Measurements from ENCODE around the gene EPHB1. TPM values are rescaled to one million over a fixed set of nuclear protein-coding genes. Genes with fewer than 3 reads are reported as not detected.

Gene EPHB1
- total RNA-seq, 2 donors from 2014 or later, result 1.2 to 1.3 TPM

DNA sequence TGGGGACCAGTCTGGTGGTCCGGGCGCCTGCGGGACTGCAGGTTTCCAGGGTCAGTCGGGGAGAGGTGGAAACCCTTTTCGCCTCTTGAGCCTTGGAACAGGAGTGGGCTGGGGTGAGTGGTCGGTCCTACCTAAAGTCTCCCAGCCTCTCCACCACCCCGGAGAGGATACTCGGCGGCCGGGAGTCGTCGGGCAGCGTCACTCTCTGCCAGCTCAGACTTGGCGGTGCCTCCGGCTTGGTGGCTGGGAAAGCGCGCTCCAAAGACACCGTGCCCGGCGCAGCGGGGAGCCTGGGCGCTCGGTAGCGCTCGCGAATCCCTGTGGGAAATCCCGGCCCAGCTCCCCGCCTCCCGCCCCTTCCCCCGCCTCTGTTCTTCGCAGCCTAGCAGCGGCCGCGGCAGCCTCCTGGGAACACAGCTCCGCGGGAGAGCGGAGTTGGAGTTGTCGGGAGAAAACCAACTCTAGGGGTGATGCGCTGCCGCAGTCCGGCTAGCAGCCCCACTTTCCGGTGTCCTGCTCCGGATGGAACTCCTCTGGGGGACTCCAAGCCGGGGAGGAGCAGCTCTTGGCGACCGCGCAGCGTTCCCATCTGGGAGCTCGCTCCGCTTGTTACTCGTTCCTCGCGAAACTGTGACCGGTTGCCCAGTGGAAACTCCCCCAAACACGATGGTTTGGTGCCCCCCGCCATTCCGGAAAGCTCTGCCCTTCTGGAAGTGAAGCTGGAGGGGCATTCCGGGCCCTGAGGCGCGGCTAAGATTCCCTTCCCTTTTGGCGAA, 1.4 kb downstream of the EPHB1 start:
- ATAC-seq (replicated peaks), result no peak
- H3K4me1 Mint-ChIP-seq, result peaks cover 10% of the 10 kb centered on the region
- H3K36me3 Mint-ChIP-seq (ENCODE audit: low read depth), result no peaks in the 10 kb centered on the region
- H3K27me3 Mint-ChIP-seq, result peaks cover 36% of the 10 kb centered on the region
- no peaks in the 10 kb centered on the region for H3K9me3 Mint-ChIP-seq
- H3K4me3 Mint-ChIP-seq, result peak overlapping the region; percentile 81
- H3K27ac Mint-ChIP-seq, result no peak overlapping the region

DNA sequence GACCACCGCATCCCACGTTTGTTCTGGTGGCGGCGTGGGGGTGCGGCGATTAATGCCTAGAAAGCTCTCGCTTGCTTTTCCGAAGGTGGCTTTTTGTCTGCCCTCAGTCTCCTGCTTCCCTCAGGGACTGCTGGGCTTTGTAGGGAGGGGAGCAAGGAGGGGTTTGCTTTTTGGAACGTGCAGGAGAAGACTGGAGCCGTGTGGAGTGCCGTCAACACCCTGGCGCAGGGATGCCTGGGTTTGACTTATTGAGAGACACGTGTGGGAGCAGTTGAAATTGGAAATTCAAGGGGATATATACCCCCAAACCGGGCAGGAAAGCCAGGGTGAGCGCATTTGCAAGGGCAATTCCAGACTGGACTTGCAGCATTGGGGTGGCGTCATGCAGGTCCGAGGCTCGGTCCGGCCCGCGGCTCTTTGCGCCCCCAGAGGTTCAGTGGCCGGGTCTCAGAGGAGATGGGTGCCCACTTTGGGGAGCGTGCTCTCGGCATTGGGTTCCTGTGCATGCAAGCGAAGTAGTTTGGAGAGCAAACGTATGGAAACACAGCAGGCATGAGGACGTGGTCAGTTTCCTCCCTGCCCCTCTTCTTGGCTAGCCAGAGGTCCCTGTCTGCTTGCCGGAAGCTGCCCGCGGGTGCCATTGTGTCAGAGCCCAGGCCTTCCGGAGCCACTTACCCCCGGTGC, 2.1 kb downstream of the EPHB1 start:
- H3K4me1 Mint-ChIP-seq, result peaks cover 15% of the 10 kb centered on the region
- no peaks in the 10 kb centered on the region for H3K9me3 Mint-ChIP-seq
- no peaks in the 10 kb centered on the region for H3K36me3 Mint-ChIP-seq (ENCODE audit: low read depth)
- H3K4me3 Mint-ChIP-seq, result peak overlapping the region; percentile 81
- no peak for ATAC-seq (replicated peaks)
- H3K27me3 Mint-ChIP-seq, result peaks cover 33% of the 10 kb centered on the region
- no peak overlapping the region for H3K27ac Mint-ChIP-seq

- H3K36me3 Mint-ChIP-seq (ENCODE audit: low read depth), result no peaks in the 10 kb centered on the region
- peaks cover 30% of the 10 kb centered on the region for H3K27me3 Mint-ChIP-seq
These were observed 2.8 kb downstream of the EPHB1 start for GRCh38 chr3:134797741-134798451.

GRCh38 chr3:134798681-134799311, 3.7 kb downstream of the EPHB1 start:
- Mint-ChIP-seq H3K4me1 (peaks cover 26% of the 10 kb centered on the region), H3K27me3 (peaks cover 22% of the 10 kb centered on the region), H3K9me3 (no peaks in the 10 kb centered on the region), H3K27ac (no peak overlapping the region), H3K36me3 (ENCODE audit: low read depth) (no peaks in the 10 kb centered on the region), H3K4me3 (no peak overlapping the region)
- ATAC-seq (replicated peaks), result no peak

More at GRCh38 chr3:134797741-134798451, 2.8 kb downstream of the EPHB1 start:
- no peaks in the 10 kb centered on the region for H3K9me3 Mint-ChIP-seq
- H3K4me1 Mint-ChIP-seq, result peaks cover 22% of the 10 kb centered on the region
- no peak for ATAC-seq (replicated peaks)
- H3K27ac Mint-ChIP-seq, result no peak overlapping the region
- H3K4me3 Mint-ChIP-seq, result peak overlapping the region; percentile 81

GRCh38 chr3:134799393-134799792, 4.3 kb downstream of the EPHB1 start:
- Mint-ChIP-seq H3K9me3 (no peaks in the 10 kb centered on the region), H3K27ac (no peak overlapping the region), H3K4me3 (no peak overlapping the region), H3K36me3 (ENCODE audit: low read depth) (no peaks in the 10 kb centered on the region), H3K4me1 (peaks cover 26% of the 10 kb centered on the region), H3K27me3 (peaks cover 20% of the 10 kb centered on the region)
- no peak for ATAC-seq (replicated peaks)

DNA sequence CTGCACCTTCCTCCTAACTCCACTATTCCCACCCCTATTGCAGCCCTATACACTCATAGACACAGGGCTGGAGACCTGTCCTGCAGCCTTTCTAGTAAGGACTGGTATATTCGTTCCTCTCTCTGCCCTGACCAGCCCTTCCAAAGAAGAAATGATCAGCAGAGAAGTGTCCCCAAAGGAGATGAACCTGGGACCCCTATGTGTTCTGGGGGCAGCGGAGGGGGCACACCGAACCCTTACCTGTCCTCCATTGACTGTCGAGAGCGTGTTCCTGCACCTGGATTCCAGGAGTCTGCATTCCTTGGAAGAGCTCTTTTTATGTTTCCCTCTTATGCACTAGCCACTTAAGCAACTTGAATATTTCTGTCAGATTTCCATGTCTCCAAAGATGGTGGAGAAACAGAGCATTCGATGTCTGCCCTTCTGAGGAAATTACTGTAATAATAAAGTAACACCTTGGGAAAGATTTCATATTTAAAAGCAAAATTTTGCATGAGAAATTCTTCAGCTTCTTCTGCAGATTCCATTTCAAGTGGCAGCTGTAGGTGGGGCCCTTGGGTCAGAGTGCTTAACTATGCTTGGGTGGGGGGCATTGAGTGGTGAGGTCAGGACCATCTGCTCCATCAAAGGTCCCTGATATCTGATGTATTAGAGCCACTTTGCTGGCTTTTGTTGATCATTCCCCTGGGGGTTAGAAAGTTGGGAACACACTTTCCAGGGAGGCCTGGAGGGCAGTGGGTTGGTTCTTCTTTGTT, 6.3 kb downstream of the EPHB1 start:
- no peaks in the 10 kb centered on the region for H3K9me3 Mint-ChIP-seq
- H3K4me1 Mint-ChIP-seq, result peaks cover 20% of the 10 kb centered on the region
- H3K27me3 Mint-ChIP-seq, result peaks cover 18% of the 10 kb centered on the region
- ATAC-seq (replicated peaks), result no peak
- no peak overlapping the region for H3K27ac Mint-ChIP-seq
- no peaks in the 10 kb centered on the region for H3K36me3 Mint-ChIP-seq (ENCODE audit: low read depth)
- peak overlapping the region; percentile 49 for H3K4me3 Mint-ChIP-seq

GRCh38 chr3:134802428-134803050, 7.5 kb downstream of the EPHB1 start:
- Mint-ChIP-seq H3K4me3 (peak overlapping the region; percentile 49), H3K9me3 (no peaks in the 10 kb centered on the region), H3K4me1 (peaks cover 20% of the 10 kb centered on the region), H3K27ac (peak overlapping the region; percentile 44), H3K27me3 (peaks cover 11% of the 10 kb centered on the region), H3K36me3 (ENCODE audit: low read depth) (no peaks in the 10 kb centered on the region)
- ATAC-seq (replicated peaks), result peak; percentile 74

- peak overlapping the region; percentile 49 for H3K4me3 Mint-ChIP-seq
- ATAC-seq (replicated peaks), result peak; percentile 91
- peaks cover 6% of the 10 kb centered on the region for H3K27me3 Mint-ChIP-seq
- H3K36me3 Mint-ChIP-seq (ENCODE audit: low read depth), result no peaks in the 10 kb centered on the region
- peak overlapping the region; percentile 44 for H3K27ac Mint-ChIP-seq
- H3K4me1 Mint-ChIP-seq, result peaks cover 20% of the 10 kb centered on the region
- H3K9me3 Mint-ChIP-seq, result no peaks in the 10 kb centered on the region
These were observed 8.0 kb downstream of the EPHB1 start for GRCh38 chr3:134803051-134803505.

- Mint-ChIP-seq H3K27ac (no peak overlapping the region), H3K4me3 (peak overlapping the region; percentile 49), H3K27me3 (peaks cover 5% of the 10 kb centered on the region), H3K9me3 (no peaks in the 10 kb centered on the region), H3K36me3 (ENCODE audit: low read depth) (no peaks in the 10 kb centered on the region), H3K4me1 (peaks cover 20% of the 10 kb centered on the region)
- ATAC-seq (replicated peaks), result no peak
These were observed 8.6 kb downstream of the EPHB1 start for GRCh38 chr3:134803652-134804051.

DNA sequence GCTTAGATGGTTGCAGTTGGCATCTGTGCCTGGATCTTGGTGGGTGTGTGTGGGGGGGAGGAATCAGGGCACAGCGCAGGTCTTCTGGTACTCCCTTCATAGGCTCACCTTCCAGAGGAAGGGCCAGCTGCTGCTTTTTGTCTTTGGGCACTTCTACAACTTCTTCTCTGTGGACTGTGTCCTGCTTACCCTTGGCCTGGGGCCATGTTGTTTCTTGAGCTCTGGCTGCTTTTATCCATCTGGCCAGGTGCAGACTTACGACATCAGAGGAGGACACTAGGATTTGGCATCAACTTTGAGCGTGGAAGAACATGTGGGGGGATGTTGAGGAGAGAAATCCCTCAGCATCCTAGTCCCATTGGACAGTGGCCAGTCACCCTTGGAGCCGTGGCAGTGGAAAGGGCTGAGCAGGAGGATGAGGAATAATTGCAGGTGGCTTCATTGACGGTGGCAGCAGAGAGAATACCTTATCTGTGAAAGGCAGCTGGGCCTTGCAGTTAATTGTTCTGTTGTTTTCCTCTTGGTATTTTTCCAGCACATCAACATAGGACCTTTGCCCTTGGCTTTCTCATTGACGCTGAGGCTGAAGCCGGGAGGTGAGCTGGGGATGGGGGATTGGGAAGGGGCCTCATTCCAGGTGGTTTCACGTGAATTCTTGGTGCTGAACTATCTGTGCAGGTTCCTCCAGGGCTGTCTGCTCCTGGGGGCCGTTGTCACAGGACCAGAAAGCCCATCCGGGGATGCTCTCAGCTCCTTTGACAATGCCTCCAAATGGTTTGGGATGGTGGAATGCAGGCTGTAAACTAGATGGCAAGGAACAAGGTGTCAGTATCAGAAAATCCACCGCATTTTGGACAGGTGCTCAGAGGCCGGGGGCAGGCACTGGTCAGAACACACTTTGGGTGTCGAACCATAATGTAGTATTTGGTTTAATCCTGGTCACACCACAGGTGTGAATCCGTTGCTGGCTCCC, 9.7 kb downstream of the EPHB1 start:
- Mint-ChIP-seq H3K27ac (no peak overlapping the region), H3K4me3 (no peak overlapping the region), H3K36me3 (ENCODE audit: low read depth) (no peaks in the 10 kb centered on the region), H3K4me1 (peaks cover 20% of the 10 kb centered on the region), H3K9me3 (no peaks in the 10 kb centered on the region), H3K27me3 (peaks cover 5% of the 10 kb centered on the region)
- no peak for ATAC-seq (replicated peaks)

GRCh38 chr3:134807189-134807588, 12.1 kb downstream of the EPHB1 start:
- H3K27ac Mint-ChIP-seq, result no peak overlapping the region
- H3K4me1 Mint-ChIP-seq, result peaks cover 15% of the 10 kb centered on the region
- peaks cover 5% of the 10 kb centered on the region for H3K27me3 Mint-ChIP-seq

DNA sequence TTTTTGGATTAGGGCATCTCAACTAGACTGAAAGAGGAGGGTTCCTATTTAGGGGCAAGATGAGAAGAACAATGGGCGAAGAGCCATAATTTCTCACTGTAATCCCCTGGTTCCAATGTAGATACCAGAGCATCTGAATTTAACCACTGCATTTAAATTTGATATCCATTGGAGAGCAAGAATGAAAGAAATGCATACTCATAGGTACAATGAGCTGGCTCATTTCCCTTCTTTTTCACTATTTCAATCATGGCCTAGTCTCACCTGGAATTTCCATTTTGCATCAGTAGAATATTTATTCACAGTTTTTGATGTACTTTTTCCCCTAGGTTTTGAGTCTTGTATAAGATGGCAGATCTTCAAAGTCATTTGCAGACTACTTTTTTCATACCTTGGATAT, 13.8 kb downstream of the EPHB1 start:
- ATAC-seq (replicated peaks), result peak; percentile 52
- Mint-ChIP-seq H3K36me3 (ENCODE audit: low read depth) (no peaks in the 10 kb centered on the region), H3K4me1 (peaks cover 4% of the 10 kb centered on the region), H3K27ac (no peak overlapping the region), H3K27me3 (peaks cover 5% of the 10 kb centered on the region), H3K4me3 (no peak overlapping the region), H3K9me3 (no peaks in the 10 kb centered on the region)

More at GRCh38 chr3:134807189-134807588, 12.1 kb downstream of the EPHB1 start:
- H3K4me3 Mint-ChIP-seq, result no peak overlapping the region
- H3K9me3 Mint-ChIP-seq, result no peaks in the 10 kb centered on the region
- H3K36me3 Mint-ChIP-seq (ENCODE audit: low read depth), result no peaks in the 10 kb centered on the region
- ATAC-seq (replicated peaks), result no peak
